ENCODE data around the gene C6orf89. TPM values are rescaled to one million over a fixed set of nuclear protein-coding genes. Genes with fewer than 3 reads are reported as not detected.

C6orf89 gene
- total RNA-seq, 1 donor from 2014 or later = 57.4 TPM

DNA sequence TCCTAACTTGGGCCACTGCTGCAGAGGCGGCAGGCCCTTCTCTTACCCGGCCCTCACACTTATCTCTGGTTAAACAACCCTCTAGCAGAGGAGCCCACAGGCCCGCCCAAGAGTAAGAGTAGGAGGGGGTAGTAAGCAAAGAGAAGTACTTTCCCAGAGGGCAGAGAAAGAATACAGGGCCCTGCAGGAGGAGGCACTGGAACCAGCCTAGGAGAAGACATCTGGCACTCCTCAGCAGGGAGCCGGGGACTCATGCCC lies 90.2 kb downstream of the C6orf89 start:
- Mint-ChIP-seq H3K27me3 (ENCODE audit: low read depth) (no peaks in the 10 kb centered on the region), H3K9me3 (ENCODE audit: low read depth) (no peaks in the 10 kb centered on the region), H3K4me1 (ENCODE audit: low read depth) (peaks cover 21% of the 10 kb centered on the region), H3K27ac (ENCODE audit: unreplicated experiment) (no peak overlapping the region), H3K4me3 (ENCODE audit: unreplicated experiment) (no peak overlapping the region), H3K36me3 (ENCODE audit: low read depth) (peaks cover 51% of the 10 kb centered on the region)
- peak; percentile 42 for DNase-seq (ENCODE audit: low spot score)
- TF ChIP-seq, protein P1, sequence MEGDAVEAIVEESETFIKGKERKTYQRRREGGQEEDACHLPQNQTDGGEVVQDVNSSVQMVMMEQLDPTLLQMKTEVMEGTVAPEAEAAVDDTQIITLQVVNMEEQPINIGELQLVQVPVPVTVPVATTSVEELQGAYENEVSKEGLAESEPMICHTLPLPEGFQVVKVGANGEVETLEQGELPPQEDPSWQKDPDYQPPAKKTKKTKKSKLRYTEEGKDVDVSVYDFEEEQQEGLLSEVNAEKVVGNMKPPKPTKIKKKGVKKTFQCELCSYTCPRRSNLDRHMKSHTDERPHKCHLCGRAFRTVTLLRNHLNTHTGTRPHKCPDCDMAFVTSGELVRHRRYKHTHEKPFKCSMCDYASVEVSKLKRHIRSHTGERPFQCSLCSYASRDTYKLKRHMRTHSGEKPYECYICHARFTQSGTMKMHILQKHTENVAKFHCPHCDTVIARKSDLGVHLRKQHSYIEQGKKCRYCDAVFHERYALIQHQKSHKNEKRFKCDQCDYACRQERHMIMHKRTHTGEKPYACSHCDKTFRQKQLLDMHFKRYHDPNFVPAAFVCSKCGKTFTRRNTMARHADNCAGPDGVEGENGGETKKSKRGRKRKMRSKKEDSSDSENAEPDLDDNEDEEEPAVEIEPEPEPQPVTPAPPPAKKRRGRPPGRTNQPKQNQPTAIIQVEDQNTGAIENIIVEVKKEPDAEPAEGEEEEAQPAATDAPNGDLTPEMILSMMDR (IDR thresholded peaks at IDR 0.05) = no peak

DNA sequence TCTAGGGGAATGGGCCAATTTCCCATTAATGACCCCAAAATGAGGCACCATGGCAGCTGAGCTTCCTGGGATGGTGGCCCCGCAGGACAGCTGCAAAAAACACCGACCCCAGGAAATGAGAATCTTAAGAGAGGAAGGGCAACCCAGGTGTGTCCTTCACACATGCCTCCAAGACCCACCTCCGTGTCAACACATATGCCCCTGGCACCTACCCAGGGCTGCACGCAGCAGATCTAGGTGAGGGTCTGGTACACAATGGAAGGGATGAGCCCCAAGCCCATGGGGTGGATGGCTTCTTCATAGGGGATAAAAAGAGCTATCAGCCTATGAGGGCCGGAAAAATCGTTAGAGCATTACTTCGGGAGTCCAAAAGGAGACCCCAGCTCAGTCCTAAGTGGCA lies 90.8 kb downstream of the C6orf89 start:
- H3K27me3 Mint-ChIP-seq (ENCODE audit: low read depth) = no peaks in the 10 kb centered on the region
- peaks cover 51% of the 10 kb centered on the region for H3K36me3 Mint-ChIP-seq (ENCODE audit: low read depth)
- H3K4me3 Mint-ChIP-seq (ENCODE audit: unreplicated experiment) = no peak overlapping the region
- no peak overlapping the region for H3K27ac Mint-ChIP-seq (ENCODE audit: unreplicated experiment)
- TF ChIP-seq, protein P1 (IDR thresholded peaks at IDR 0.05) = no peak
- peaks cover 25% of the 10 kb centered on the region for H3K4me1 Mint-ChIP-seq (ENCODE audit: low read depth)
- DNase-seq (ENCODE audit: low spot score) = no peak
- no peaks in the 10 kb centered on the region for H3K9me3 Mint-ChIP-seq (ENCODE audit: low read depth)

DNA sequence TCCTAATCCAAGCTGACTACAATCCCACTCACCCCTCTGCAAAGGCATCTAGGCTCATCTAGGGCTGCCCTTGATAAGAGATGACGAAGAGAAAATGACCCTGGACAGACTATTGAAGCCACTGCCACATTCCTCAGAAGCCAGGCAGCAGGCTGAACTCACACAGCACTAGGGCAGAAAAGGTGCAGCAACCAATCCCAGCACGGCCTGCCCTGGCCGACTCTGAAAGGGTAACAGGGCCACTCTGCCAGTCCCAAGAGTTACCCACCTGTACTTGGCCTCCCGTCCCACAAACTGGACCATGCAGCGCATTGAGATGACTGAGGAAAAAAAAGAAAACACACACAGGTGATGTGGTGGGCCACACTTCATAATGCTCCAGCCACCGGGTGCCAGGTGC lies 91.2 kb downstream of the C6orf89 start:
- TF ChIP-seq, protein P1 (IDR thresholded peaks at IDR 0.05) = no peak
- no peaks in the 10 kb centered on the region for H3K9me3 Mint-ChIP-seq (ENCODE audit: low read depth)
- H3K36me3 Mint-ChIP-seq (ENCODE audit: low read depth) = peaks cover 47% of the 10 kb centered on the region
- H3K27me3 Mint-ChIP-seq (ENCODE audit: low read depth) = no peaks in the 10 kb centered on the region
- H3K27ac Mint-ChIP-seq (ENCODE audit: unreplicated experiment) = no peak overlapping the region
- peaks cover 29% of the 10 kb centered on the region for H3K4me1 Mint-ChIP-seq (ENCODE audit: low read depth)
- H3K4me3 Mint-ChIP-seq (ENCODE audit: unreplicated experiment) = no peak overlapping the region
- peak; percentile 33 for DNase-seq (ENCODE audit: low spot score)

DNA sequence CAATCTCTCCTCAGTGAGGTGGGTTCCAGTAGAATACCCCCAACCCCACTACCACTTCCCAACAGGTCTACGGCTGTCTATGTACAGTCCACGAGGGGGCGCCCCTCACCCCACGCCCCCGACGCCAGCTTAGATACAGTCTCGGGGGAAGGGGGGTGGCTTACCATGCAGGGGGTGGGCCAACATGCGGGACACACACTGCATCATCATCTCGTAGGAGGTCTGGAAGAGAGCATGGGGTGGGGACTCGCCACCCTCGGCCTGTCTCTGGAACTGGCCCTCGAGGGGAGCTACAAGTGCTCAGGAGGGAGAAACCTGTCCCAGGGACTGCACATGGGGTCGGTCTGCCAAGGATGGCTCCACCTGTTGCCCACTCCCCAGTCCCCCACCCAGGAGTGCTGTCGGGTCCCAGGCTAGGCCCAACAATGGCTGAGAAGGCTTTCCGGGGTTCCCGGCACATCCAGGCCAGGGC lies 91.8 kb downstream of the C6orf89 start:
- no peaks in the 10 kb centered on the region for H3K27me3 Mint-ChIP-seq (ENCODE audit: low read depth)
- no peak overlapping the region for H3K27ac Mint-ChIP-seq (ENCODE audit: unreplicated experiment)
- DNase-seq (ENCODE audit: low spot score) = peak; percentile 68
- no peaks in the 10 kb centered on the region for H3K9me3 Mint-ChIP-seq (ENCODE audit: low read depth)
- TF ChIP-seq, protein P1 (IDR thresholded peaks at IDR 0.05) = peak; percentile 58
- peaks cover 41% of the 10 kb centered on the region for H3K36me3 Mint-ChIP-seq (ENCODE audit: low read depth)
- peaks cover 32% of the 10 kb centered on the region for H3K4me1 Mint-ChIP-seq (ENCODE audit: low read depth)
- H3K4me3 Mint-ChIP-seq (ENCODE audit: unreplicated experiment) = no peak overlapping the region

Other genes with a start within 250 kb of the C6orf89 start
- gene CDKN1A, start 207.2 kb upstream of the C6orf89 start, total RNA-seq = 230 to 303 TPM (median 301 TPM) in 3 replicates
- not detected in 3 replicates for gene RAB44, start 188.1 kb upstream of the C6orf89 start, total RNA-seq
- 0.18 TPM in 1 of 3 replicates, not detected in the others for gene CPNE5, start 46.5 kb upstream of the C6orf89 start, total RNA-seq
- gene PPIL1, start 11.1 kb upstream of the C6orf89 start, total RNA-seq = 25.0 to 33.5 TPM (median 25.6 TPM) in 3 replicates
- 0.15 TPM in 1 of 3 replicates, not detected in the others for gene PI16, start 68.8 kb downstream of the C6orf89 start, total RNA-seq
- gene MTCH1, start 100.2 kb downstream of the C6orf89 start, total RNA-seq = 188 to 208 TPM (median 190 TPM) in 3 replicates
- not detected in 3 replicates for gene FGD2, start 119.7 kb downstream of the C6orf89 start, total RNA-seq